Tibial nerve (tissue), 4 donors: ENCODE data around the gene RNF166. TPM values are rescaled to one million over a fixed set of nuclear protein-coding genes. Genes with fewer than 3 reads are reported as not detected.

Experiments
- DNase-seq, 2 donors: peaks; one replicate each; pipeline ENCODE4 v3.0.0-alpha.2; 2019; ENCODE audit warnings: low spot score in 2 of 2
- H3K27ac ChIP-seq, 4 donors: fragments of 200-600 bp; sonication (generic) in 3 of 4; one replicate each; pipeline ENCODE4 v1.5.1; 2017 to 2019; ENCODE audit warnings: mild to moderate bottlenecking in 1 of 4
- H3K27me3 ChIP-seq, 2 donors: fragments of 200-600 bp; sonication (generic) in 1 of 2; one replicate each; pipeline versions ENCODE4 v1.5.1 to v1.6.0; 2017 to 2019
- H3K36me3 ChIP-seq, 3 donors: fragments of 200-600 bp; sonication (generic); one replicate each; pipeline ENCODE4 v1.5.1; 2018 to 2019
- H3K4me1 ChIP-seq, 4 donors: fragments of 200-600 bp; sonication (generic) in 3 of 4; one replicate each; pipeline ENCODE4 v1.5.1; 2017 to 2019
- H3K4me3 ChIP-seq, 4 donors: fragments of 200-600 bp; sonication (generic) in 3 of 4; one replicate each; pipeline ENCODE4 v1.5.1; 2017 to 2019; ENCODE audit warnings: mild to moderate bottlenecking in 1 of 4, moderate library complexity in 1 of 4
- H3K9me3 ChIP-seq, 4 donors: fragments of 200-600 bp; sonication (generic) in 3 of 4; one replicate each; pipeline ENCODE4 v1.5.1; 2017 to 2019
- EP300 ChIP-seq, 2 donors: sonication (generic); formaldehyde crosslinking; IDR thresholded peaks; one replicate each; pipeline ENCODE4 v1.6.1; 2017; ENCODE audit warnings: antibody characterized with exemption in 2 of 2, mild to moderate bottlenecking in 1 of 2
- POLR2A ChIP-seq, 2 donors: fragments of 450-650 bp; IDR thresholded peaks; one replicate each; pipeline ENCODE4 v1.6.1; 2017; ENCODE audit warnings: antibody characterized with exemption in 2 of 2, mild to moderate bottlenecking in 2 of 2, moderate library complexity in 2 of 2
- WGBS, 2 donors: methylation state at CpG; one replicate each; pipeline ENCODE4 v1.1.5; 2018; 5-methylcytosine and 5-hydroxymethylcytosine counted together
- total RNA-seq, 4 donors: library from RNA; depleted of rRNA; stranded (reverse); fragments of >200 nt; gene quantifications; one replicate each; pipeline ENCODE4 v1.1.0, GENCODE V29; 2016
- TF ChIP-seq, protein P1 (sequence below), 5 experiments: fragments of 200-600 bp in 3 of 5; fragments of 450-650 bp in 2 of 5; sonication (generic) in 3 of 5; IDR thresholded peaks; one replicate each; pipeline ENCODE4 v1.5.1; 2016 to 2019; ENCODE audit warnings: antibody characterized with exemption in 5 of 5, mild to moderate bottlenecking in 3 of 5, moderate library complexity in 2 of 5

RNF166 gene
- total RNA-seq, 4 donors from 2014 or later, result 36.5 to 56.7 (median 43.5) TPM

GRCh38 chr16:88688013-88688778, 18.0 kb downstream of the RNF166 start:
- Histone ChIP-seq H3K4me3 (no peak overlapping the region), H3K9me3 (no peaks in the 10 kb centered on the region), H3K36me3 (no peaks in the 10 kb centered on the region), H3K4me1 (peaks cover 0 to 28% (median 18%) of the 10 kb centered on the region in 4 donors), H3K27ac (no peak overlapping the region), H3K27me3 (peaks cover 0 to 79% of the 10 kb centered on the region in 2 donors)
- WGBS, 2 donors, result 53% methylated on average over 21 to 28 of the region's 28 CpGs
- TF ChIP-seq, protein P1, sequence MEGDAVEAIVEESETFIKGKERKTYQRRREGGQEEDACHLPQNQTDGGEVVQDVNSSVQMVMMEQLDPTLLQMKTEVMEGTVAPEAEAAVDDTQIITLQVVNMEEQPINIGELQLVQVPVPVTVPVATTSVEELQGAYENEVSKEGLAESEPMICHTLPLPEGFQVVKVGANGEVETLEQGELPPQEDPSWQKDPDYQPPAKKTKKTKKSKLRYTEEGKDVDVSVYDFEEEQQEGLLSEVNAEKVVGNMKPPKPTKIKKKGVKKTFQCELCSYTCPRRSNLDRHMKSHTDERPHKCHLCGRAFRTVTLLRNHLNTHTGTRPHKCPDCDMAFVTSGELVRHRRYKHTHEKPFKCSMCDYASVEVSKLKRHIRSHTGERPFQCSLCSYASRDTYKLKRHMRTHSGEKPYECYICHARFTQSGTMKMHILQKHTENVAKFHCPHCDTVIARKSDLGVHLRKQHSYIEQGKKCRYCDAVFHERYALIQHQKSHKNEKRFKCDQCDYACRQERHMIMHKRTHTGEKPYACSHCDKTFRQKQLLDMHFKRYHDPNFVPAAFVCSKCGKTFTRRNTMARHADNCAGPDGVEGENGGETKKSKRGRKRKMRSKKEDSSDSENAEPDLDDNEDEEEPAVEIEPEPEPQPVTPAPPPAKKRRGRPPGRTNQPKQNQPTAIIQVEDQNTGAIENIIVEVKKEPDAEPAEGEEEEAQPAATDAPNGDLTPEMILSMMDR (IDR thresholded peaks at IDR 0.05), result no peak
- DNase-seq, result no peak

GRCh38 chr16:88687676-88688012, 18.6 kb downstream of the RNF166 start:
- no peaks in the 10 kb centered on the region for H3K9me3 ChIP-seq
- peak overlapping the region in 1 of 4 donors; percentile 72 for H3K27ac ChIP-seq
- H3K4me1 ChIP-seq, result peaks cover 0 to 25% (median 17%) of the 10 kb centered on the region in 4 donors
- H3K27me3 ChIP-seq, result peaks cover 0 to 84% of the 10 kb centered on the region in 2 donors
- H3K36me3 ChIP-seq, result no peaks in the 10 kb centered on the region
- 66 to 72% methylated on average over 3 of the region's 3 CpGs for WGBS, 2 donors
- no peak for TF ChIP-seq EP300 (IDR thresholded peaks at IDR 0.05)
- TF ChIP-seq, protein P1 (IDR thresholded peaks at IDR 0.05), result no peak
- no peak for TF ChIP-seq POLR2A (IDR thresholded peaks at IDR 0.05)
- DNase-seq, result no peak
- no peak overlapping the region for H3K4me3 ChIP-seq

DNA sequence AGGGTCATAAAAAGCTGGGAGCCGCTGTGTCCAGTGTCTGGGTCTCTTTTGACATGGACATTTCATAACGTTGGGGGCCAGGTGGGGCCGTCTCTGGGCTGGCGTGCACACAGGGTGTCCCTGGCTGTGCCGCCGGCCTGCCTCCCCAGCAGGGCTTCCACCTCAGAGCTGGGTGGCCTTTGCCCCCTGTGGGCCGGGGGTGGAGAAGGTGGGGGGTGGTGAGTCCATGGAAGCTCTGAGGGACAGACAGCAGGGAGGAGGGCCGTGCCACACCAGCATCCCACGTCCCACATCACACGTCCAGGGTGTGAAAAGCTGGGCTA, 19.0 kb downstream of the RNF166 start:
- H3K27ac ChIP-seq, result peak overlapping the region in 2 of 4 donors; percentile 63 to 72
- H3K4me1 ChIP-seq, result peaks cover 0 to 26% (median 17%) of the 10 kb centered on the region in 4 donors
- WGBS, 2 donors, result 37 to 45% methylated on average over 7 of the region's 10 CpGs
- peaks cover 0 to 87% of the 10 kb centered on the region in 2 donors for H3K27me3 ChIP-seq
- TF ChIP-seq EP300 (IDR thresholded peaks at IDR 0.05), result no peak
- TF ChIP-seq, protein P1 (IDR thresholded peaks at IDR 0.05), result no peak
- TF ChIP-seq POLR2A (IDR thresholded peaks at IDR 0.05), result no peak
- no peaks in the 10 kb centered on the region for H3K36me3 ChIP-seq
- no peak for DNase-seq
- H3K4me3 ChIP-seq, result no peak overlapping the region
- H3K9me3 ChIP-seq, result no peaks in the 10 kb centered on the region

- DNase-seq, result peak; percentile 44 to 62
- H3K27ac ChIP-seq, result peak within 1 kb of the TSS; percentile 20 to 78 (median 68)
- WGBS, 2 donors, result 5 to 12% methylated on average over 11 to 40 of the region's 65 CpGs
Measured at GRCh38 chr16:88686439-88687253, 19.6 kb downstream of the RNF166 start, which contains the start of gene SNAI3. Gene SNAI3, minus strand, starts transcription at chr16:88686507. Its CDS starts 101 bp downstream, at chr16:88686406.

More at GRCh38 chr16:88686439-88687253, 19.6 kb downstream of the RNF166 start, which contains the start of gene SNAI3:
- H3K4me1 ChIP-seq, result peaks cover 0 to 32% (median 19%) of the 10 kb centered on the region in 4 donors
- TF ChIP-seq, protein P1 (IDR thresholded peaks at IDR 0.05), result peak in 1 of 5 experiments; percentile 7
- peak in 1 of 2 donors; percentile 48 for TF ChIP-seq EP300 (IDR thresholded peaks at IDR 0.05)
- TF ChIP-seq POLR2A (IDR thresholded peaks at IDR 0.05), result peak in 1 of 2 donors; percentile 23
- no peaks in the 10 kb centered on the region for H3K9me3 ChIP-seq
- no peaks in the 10 kb centered on the region for H3K36me3 ChIP-seq
- H3K4me3 ChIP-seq, result peak within 1 kb of the TSS; percentile 29 to 70 (median 48)
- peaks cover 0 to 87% of the 10 kb centered on the region in 2 donors for H3K27me3 ChIP-seq
